ENCODE measurements around the gene ATAD1. TPM values are rescaled to one million over a fixed set of nuclear protein-coding genes. Genes with fewer than 3 reads are reported as not detected.
A peak's percentile ranks its signal among the peaks of the same experiment; 100 is the strongest.

ATAD1 gene
- total RNA-seq, 1 experiment from 2014 or later, result 48.6 TPM

DNA sequence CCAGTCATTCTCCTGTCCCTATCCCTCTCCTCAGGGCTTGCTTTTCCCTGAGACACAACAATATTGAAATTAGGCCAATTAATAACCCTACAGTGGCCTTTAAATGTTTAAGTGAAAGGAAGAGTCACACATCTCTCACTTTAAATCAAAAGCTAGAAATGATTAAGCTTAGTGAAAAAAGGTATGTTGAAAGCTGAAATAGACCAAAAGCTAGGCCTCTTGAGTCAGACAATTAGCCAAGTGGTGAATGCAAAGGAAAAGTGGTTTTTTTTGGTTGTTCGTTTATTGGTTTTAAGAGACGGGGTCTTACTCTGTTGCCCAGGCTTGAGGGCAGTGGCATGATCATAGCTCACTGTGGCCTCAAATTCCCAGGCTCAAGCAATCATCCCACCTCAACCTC lies 9.7 kb upstream of the ATAD1 start:
- no peaks in the 10 kb centered on the region for H3K4me1 ChIP-seq (ENCODE audit: insufficient read depth, low read length, poor library complexity, severe bottlenecking)
- no peak overlapping the region for H3K4me3 ChIP-seq (ENCODE audit: low read depth, low read length, poor library complexity, severe bottlenecking)
- no peaks in the 10 kb centered on the region for H3K9me3 ChIP-seq (ENCODE audit: low read depth, low read length, poor library complexity, severe bottlenecking)
- ChIA-PET POLR2A (ENCODE audit: low non-redundant PET) (no interaction called here), CTCF (no interaction called here)
- intact Hi-C loops (cut with micrococcal nuclease; ENCODE audit: unreplicated experiment), result no loop called here
- no peaks in the 10 kb centered on the region for H3K36me3 ChIP-seq (ENCODE audit: insufficient read depth, low read length, poor library complexity, severe bottlenecking)
- H3K27me3 ChIP-seq (replicated peaks; ENCODE audit: insufficient read depth, low read depth, low read length, poor library complexity), result no peaks in the 10 kb centered on the region
- no TSS peak for BruUV-seq (replicated peaks)
- DNase-seq (ENCODE audit: low spot score), result no peak
- no peak for TF ChIP-seq EZH2 (IDR thresholded peaks at IDR 0.05; ENCODE audit: borderline replicate concordance, low read depth, low read length, poor library complexity, severe bottlenecking)
- H3K27ac ChIP-seq (ENCODE audit: low read depth, low read length, poor library complexity, severe bottlenecking), result no peak overlapping the region

DNA sequence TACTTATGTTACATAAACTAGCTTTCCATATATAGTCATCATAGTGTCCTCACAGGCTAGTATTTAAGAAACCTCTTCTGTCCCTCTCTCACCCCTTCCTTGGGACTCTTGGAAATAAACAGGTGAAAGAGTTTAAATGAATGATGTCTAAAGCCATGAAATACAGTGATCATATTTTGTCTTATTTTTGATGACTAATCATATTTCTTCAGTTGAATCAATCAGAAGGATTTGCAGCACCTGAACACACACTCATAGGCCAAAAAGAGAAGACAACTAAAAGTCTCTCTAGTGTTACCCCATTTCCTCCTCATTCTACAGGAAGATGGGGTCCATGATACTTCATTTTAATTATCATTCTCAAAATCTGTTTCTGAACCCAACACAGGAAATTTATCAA lies 8.6 kb upstream of the ATAD1 start:
- Histone ChIP-seq H3K36me3 (ENCODE audit: insufficient read depth, low read length, poor library complexity, severe bottlenecking) (no peaks in the 10 kb centered on the region), H3K4me1 (ENCODE audit: insufficient read depth, low read length, poor library complexity, severe bottlenecking) (no peaks in the 10 kb centered on the region), H3K27me3 (replicated peaks; ENCODE audit: insufficient read depth, low read depth, low read length, poor library complexity) (no peaks in the 10 kb centered on the region), H3K9me3 (ENCODE audit: low read depth, low read length, poor library complexity, severe bottlenecking) (no peaks in the 10 kb centered on the region), H3K27ac (ENCODE audit: low read depth, low read length, poor library complexity, severe bottlenecking) (no peak overlapping the region), H3K4me3 (ENCODE audit: low read depth, low read length, poor library complexity, severe bottlenecking) (no peak overlapping the region)
- ChIA-PET CTCF (no interaction called here), POLR2A (ENCODE audit: low non-redundant PET) (no interaction called here)
- no peak for DNase-seq (ENCODE audit: low spot score)
- TF ChIP-seq, protein P1, sequence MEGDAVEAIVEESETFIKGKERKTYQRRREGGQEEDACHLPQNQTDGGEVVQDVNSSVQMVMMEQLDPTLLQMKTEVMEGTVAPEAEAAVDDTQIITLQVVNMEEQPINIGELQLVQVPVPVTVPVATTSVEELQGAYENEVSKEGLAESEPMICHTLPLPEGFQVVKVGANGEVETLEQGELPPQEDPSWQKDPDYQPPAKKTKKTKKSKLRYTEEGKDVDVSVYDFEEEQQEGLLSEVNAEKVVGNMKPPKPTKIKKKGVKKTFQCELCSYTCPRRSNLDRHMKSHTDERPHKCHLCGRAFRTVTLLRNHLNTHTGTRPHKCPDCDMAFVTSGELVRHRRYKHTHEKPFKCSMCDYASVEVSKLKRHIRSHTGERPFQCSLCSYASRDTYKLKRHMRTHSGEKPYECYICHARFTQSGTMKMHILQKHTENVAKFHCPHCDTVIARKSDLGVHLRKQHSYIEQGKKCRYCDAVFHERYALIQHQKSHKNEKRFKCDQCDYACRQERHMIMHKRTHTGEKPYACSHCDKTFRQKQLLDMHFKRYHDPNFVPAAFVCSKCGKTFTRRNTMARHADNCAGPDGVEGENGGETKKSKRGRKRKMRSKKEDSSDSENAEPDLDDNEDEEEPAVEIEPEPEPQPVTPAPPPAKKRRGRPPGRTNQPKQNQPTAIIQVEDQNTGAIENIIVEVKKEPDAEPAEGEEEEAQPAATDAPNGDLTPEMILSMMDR (conservative IDR thresholded peaks at IDR 0.05; ENCODE audit: low read depth, low read length), result no peak
- TF ChIP-seq EZH2 (IDR thresholded peaks at IDR 0.05; ENCODE audit: borderline replicate concordance, low read depth, low read length, poor library complexity, severe bottlenecking), result no peak
- no TSS peak for BruUV-seq (replicated peaks)
- intact Hi-C loops (cut with micrococcal nuclease; ENCODE audit: unreplicated experiment), result no loop called here

DNA sequence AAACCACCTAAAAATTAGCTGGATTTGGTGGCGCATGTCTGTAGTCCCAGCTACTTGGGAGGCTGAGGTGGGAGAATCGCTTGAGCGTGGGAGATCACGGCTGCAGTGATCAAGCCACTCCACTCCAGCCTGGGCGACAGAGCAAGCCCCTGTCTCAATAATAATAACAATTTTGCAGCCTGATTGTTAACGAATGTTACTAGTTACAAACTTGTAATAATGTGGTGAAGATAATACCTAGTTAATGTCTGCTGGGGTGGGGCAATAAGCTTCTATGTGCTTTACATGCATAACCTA lies 1.2 kb upstream of the ATAD1 start:
- Histone ChIP-seq H3K36me3 (ENCODE audit: insufficient read depth, low read length, poor library complexity, severe bottlenecking) (peaks cover 2% of the 10 kb centered on the region), H3K9me3 (ENCODE audit: low read depth, low read length, poor library complexity, severe bottlenecking) (no peaks in the 10 kb centered on the region), H3K27me3 (replicated peaks; ENCODE audit: insufficient read depth, low read depth, low read length, poor library complexity) (no peaks in the 10 kb centered on the region), H3K27ac (ENCODE audit: low read depth, low read length, poor library complexity, severe bottlenecking) (no peak overlapping the region), H3K4me1 (ENCODE audit: insufficient read depth, low read length, poor library complexity, severe bottlenecking) (peaks cover 17% of the 10 kb centered on the region), H3K4me3 (ENCODE audit: low read depth, low read length, poor library complexity, severe bottlenecking) (peak overlapping the region; percentile 77)
- no TSS peak for BruUV-seq (replicated peaks)
- intact Hi-C loops (cut with micrococcal nuclease; ENCODE audit: unreplicated experiment), result no loop called here
- ChIA-PET CTCF (no interaction called here), POLR2A (ENCODE audit: low non-redundant PET) (no interaction called here)
- no peak for TF ChIP-seq EZH2 (IDR thresholded peaks at IDR 0.05; ENCODE audit: borderline replicate concordance, low read depth, low read length, poor library complexity, severe bottlenecking)
- TF ChIP-seq, protein P1 (conservative IDR thresholded peaks at IDR 0.05; ENCODE audit: low read depth, low read length), result no peak
- no peak for DNase-seq (ENCODE audit: low spot score)

DNA sequence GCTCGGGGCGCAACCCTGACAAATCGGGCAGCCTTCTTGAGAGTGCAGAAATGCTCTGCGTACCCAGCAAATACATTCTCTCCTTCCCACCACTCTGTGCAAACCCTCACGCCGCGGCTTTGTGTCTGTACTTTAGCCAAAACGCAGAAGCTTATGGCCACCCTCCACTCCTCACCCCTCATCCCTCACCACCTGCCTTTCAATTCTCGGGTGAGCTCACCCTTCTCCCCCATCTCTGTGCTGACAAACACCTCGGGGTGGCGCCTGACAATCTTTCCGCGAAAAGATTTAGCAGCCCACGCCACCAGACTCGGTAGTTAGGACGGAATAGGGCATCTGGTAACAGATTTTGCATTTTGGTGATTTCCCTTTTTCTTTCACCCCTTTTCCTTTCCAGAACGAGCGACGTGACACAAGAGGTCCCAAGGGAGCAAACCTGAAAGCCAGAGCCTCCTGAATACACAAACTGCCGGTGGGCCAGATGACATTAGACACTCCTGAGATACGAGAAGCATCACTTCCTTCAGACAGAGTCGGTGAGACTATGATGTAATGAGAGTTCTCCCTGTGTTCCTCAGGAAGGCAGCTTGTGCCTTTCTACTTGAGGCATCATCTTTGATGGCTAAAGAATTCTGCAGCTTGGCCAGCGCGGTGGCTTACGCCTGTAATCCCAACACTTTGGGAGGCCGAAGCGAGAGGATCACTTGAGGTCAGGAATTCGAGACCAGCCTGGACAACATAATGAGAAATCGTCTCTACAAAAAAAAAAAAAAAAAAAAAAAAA lies 671 bp upstream of the ATAD1 start:
- TF ChIP-seq, protein P1 (conservative IDR thresholded peaks at IDR 0.05; ENCODE audit: low read depth, low read length), result 0 out of 2 replicates have a peak, but pooled peaks have one; percentile 12
- TF ChIP-seq EZH2 (IDR thresholded peaks at IDR 0.05; ENCODE audit: borderline replicate concordance, low read depth, low read length, poor library complexity, severe bottlenecking), result no peak
- H3K4me1 ChIP-seq (ENCODE audit: insufficient read depth, low read length, poor library complexity, severe bottlenecking), result peaks cover 17% of the 10 kb centered on the region
- no peaks in the 10 kb centered on the region for H3K27me3 ChIP-seq (replicated peaks; ENCODE audit: insufficient read depth, low read depth, low read length, poor library complexity)
- H3K4me3 ChIP-seq (ENCODE audit: low read depth, low read length, poor library complexity, severe bottlenecking), result peak overlapping the region; percentile 77
- peaks cover 7% of the 10 kb centered on the region for H3K36me3 ChIP-seq (ENCODE audit: insufficient read depth, low read length, poor library complexity, severe bottlenecking)
- intact Hi-C loops (cut with micrococcal nuclease; ENCODE audit: unreplicated experiment), result no loop called here
- BruUV-seq (replicated peaks), result no TSS peak
- POLR2A ChIA-PET (ENCODE audit: low non-redundant PET), result no interaction called here
- DNase-seq (ENCODE audit: low spot score), result peak; percentile 35
- H3K9me3 ChIP-seq (ENCODE audit: low read depth, low read length, poor library complexity, severe bottlenecking), result no peaks in the 10 kb centered on the region
- CTCF ChIA-PET, result no interaction called here
- H3K27ac ChIP-seq (ENCODE audit: low read depth, low read length, poor library complexity, severe bottlenecking), result no peak overlapping the region
